ENCODE measurements around the gene ZSWIM5. TPM values are rescaled to one million over a fixed set of nuclear protein-coding genes. Genes with fewer than 3 reads are reported as not detected.

The ZSWIM5 gene
- total and polyA plus RNA-seq, 9 of the 15 experiments (the other 6 are each of a cell fraction or from before 2014, with no cell fraction given), result under 0.01 to 0.07 (median 0.03) TPM; not detected in 3

GRCh38 chr1:45010855-45011811, 195.3 kb downstream of the ZSWIM5 start, which contains the start of gene HECTD3 (continued):
- TF ChIP-seq E2F8 (IDR thresholded peaks at IDR 0.05; ENCODE audit: low read depth, partially characterized antibody), result peak; percentile 38
- TF ChIP-seq SMAD4 (CRISPR knock-in tag; conservative IDR thresholded peaks at IDR 0.05), result peak; percentile 50; the same call in 1 of the 2 replicates
- no peak for TF ChIP-seq GABPB2 (CRISPR knock-in tag; conservative IDR thresholded peaks at IDR 0.05)
- peak; percentile 20; the same call in 1 of the 2 replicates for TF ChIP-seq ELF2 (CRISPR knock-in tag; IDR thresholded peaks at IDR 0.05)
- TF ChIP-seq ETS2 (tag; IDR thresholded peaks at IDR 0.05; ENCODE audit: borderline replicate concordance, poor library complexity, severe bottlenecking), result no peak
- no peak; the same call in 1 of the 2 replicates for TF ChIP-seq FOXP1 (CRISPR knock-in tag; IDR thresholded peaks at IDR 0.05)
- TF ChIP-seq ELK3 (CRISPR knock-in tag; IDR thresholded peaks at IDR 0.05), result no peak
- no peak for TF ChIP-seq NUFIP1 (IDR thresholded peaks at IDR 0.05; ENCODE audit: partially characterized antibody)
- TF ChIP-seq PHB2 (IDR thresholded peaks at IDR 0.05; ENCODE audit: low read depth), result peak; percentile 34; the same call in 1 of the 2 replicates
- no peak; the same call in 1 of the 2 replicates for TF ChIP-seq ZNF584 (CRISPR knock-in tag; IDR thresholded peaks at IDR 0.05; ENCODE audit: low read depth)
- TF ChIP-seq NR2C2 (CRISPR knock-in tag; IDR thresholded peaks at IDR 0.05), result 0 out of 2 replicates have a peak, but pooled peaks have one; percentile 6
- TF ChIP-seq NR2C2 (tag; IDR thresholded peaks at IDR 0.05), result no peak
- TF ChIP-seq ZBTB12 (CRISPR knock-in tag; IDR thresholded peaks at IDR 0.05), result no peak
- TF ChIP-seq HNRNPLL (IDR thresholded peaks at IDR 0.05; ENCODE audit: low read depth, low read length, poor library complexity, severe bottlenecking), result no peak
- TF ChIP-seq ZNF217 (CRISPR knock-in tag; IDR thresholded peaks at IDR 0.05), result no peak
- TF ChIP-seq ZBED1 (IDR thresholded peaks at IDR 0.05), result no peak; the same call in 1 of the 2 replicates
- TF ChIP-seq NRF1 (conservative IDR thresholded peaks at IDR 0.05 in 1 of 2, IDR thresholded peaks at IDR 0.05 in 1 of 2), result peak; percentile 85 to 86
- no peak for TF ChIP-seq HNRNPUL1 (IDR thresholded peaks at IDR 0.05; ENCODE audit: low read length)
- peak; percentile 84 for TF ChIP-seq CCNT2 (IDR thresholded peaks at IDR 0.05; ENCODE audit: borderline replicate concordance, extremely low read depth, insufficient read length, low read depth, low read length)
- TF ChIP-seq ZNF408 (CRISPR knock-in tag; IDR thresholded peaks at IDR 0.05; ENCODE audit: low read depth), result no peak
- TF ChIP-seq SP1 (CRISPR knock-in tag; IDR thresholded peaks at IDR 0.05), result no peak
- TF ChIP-seq ZNF436 (CRISPR knock-in tag; IDR thresholded peaks at IDR 0.05), result no peak
- no peak for TF ChIP-seq ZFPM2 (CRISPR knock-in tag; IDR thresholded peaks at IDR 0.05)
- TF ChIP-seq ZNF589 (CRISPR knock-in tag; IDR thresholded peaks at IDR 0.05; ENCODE audit: low read depth), result no peak
